ENCODE measurements around the gene ZNRF1. TPM values are rescaled to one million over a fixed set of nuclear protein-coding genes. Genes with fewer than 3 reads are reported as not detected.

The ZNRF1 gene
- total and polyA plus RNA-seq, 2 of the 13 experiments (the other 11 are each of a cell fraction or from before 2014, with no cell fraction given): 43.9 to 58.7 TPM

DNA sequence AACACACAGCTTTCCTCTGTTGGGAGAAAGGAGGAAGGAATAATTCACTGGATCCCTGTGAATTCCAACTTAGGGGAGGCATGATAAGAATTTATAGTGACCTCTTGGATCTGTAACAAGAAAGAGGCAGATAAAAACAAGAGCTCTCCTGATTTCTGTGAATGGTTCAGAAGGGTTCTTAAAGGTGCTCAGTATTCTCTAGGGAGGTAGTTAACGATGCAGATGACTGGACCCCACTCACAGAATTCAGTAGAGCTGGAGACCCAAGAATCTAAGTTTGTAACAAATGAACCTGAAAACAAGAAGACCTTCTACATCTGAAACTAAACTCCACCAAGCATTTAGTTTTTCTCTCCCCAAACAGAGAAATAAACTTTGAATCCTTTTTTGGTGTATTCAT lies 8.6 kb downstream of the ZNRF1 start:
- TF ChIP-seq RARA (CRISPR knock-in tag; IDR thresholded peaks at IDR 0.05) (no peak), ZNF615 (CRISPR knock-in tag; IDR thresholded peaks at IDR 0.05; ENCODE audit: borderline replicate concordance) (no peak), JUND (CRISPR knock-in tag; IDR thresholded peaks at IDR 0.05) (no peak), CENPT (CRISPR knock-in tag; IDR thresholded peaks at IDR 0.05; ENCODE audit: low read depth) (no peak), ZNF670 (CRISPR knock-in tag; IDR thresholded peaks at IDR 0.05; ENCODE audit: borderline replicate concordance) (no peak), MXD4 (CRISPR knock-in tag; IDR thresholded peaks at IDR 0.05) (no peak), THAP11 (CRISPR knock-in tag; IDR thresholded peaks at IDR 0.05) (no peak), ZNF777 (CRISPR knock-in tag; IDR thresholded peaks at IDR 0.05) (no peak), ZNF749 (CRISPR knock-in tag; IDR thresholded peaks at IDR 0.05; ENCODE audit: borderline replicate concordance) (no peak), YEATS2 (CRISPR knock-in tag; IDR thresholded peaks at IDR 0.05; ENCODE audit: borderline replicate concordance) (no peak), CENPX (CRISPR knock-in tag; IDR thresholded peaks at IDR 0.05) (no peak), GZF1 (CRISPR knock-in tag; IDR thresholded peaks at IDR 0.05) (no peak), ZNF619 (CRISPR knock-in tag; IDR thresholded peaks at IDR 0.05) (no peak), MYNN (CRISPR knock-in tag; IDR thresholded peaks at IDR 0.05; ENCODE audit: low read depth) (no peak), ETV6 (CRISPR knock-in tag; conservative IDR thresholded peaks at IDR 0.05) (no peak), RORA (CRISPR knock-in tag; IDR thresholded peaks at IDR 0.05) (no peak)
- TF ChIP-seq, protein P1, sequence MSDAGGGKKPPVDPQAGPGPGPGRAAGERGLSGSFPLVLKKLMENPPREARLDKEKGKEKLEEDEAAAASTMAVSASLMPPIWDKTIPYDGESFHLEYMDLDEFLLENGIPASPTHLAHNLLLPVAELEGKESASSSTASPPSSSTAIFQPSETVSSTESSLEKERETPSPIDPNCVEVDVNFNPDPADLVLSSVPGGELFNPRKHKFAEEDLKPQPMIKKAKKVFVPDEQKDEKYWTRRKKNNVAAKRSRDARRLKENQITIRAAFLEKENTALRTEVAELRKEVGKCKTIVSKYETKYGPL (CRISPR knock-in tag; IDR thresholded peaks at IDR 0.05): no peak
- no peak overlapping the region for H2AFZ ChIP-seq (ENCODE audit: low read length)
- no peak for FAIRE-seq
- ChIA-PET CTCF (ENCODE audit: low intra/inter-chr PET ratio, low total read pairs) (no interaction called here), POLR2A (no interaction called here)
- no peaks in the 10 kb centered on the region for H3K9me3 ChIP-seq (ENCODE audit: low read length)
- H3K36me3 ChIP-seq (replicated peaks in 1 of 2; ENCODE audit: control insufficient read depth in 1 of 2, insufficient read depth in 2 of 2, low read length in 2 of 2): peaks cover 6 to 10% of the 10 kb centered on the region in 2 experiments
- no peak overlapping the region for H3K9ac ChIP-seq (ENCODE audit: insufficient read depth, low read depth, low read length)
- H3K27ac ChIP-seq (ENCODE audit: extremely low read length, insufficient read depth, low read length): no peak overlapping the region
- H3K4me2 ChIP-seq (ENCODE audit: low read depth, low read length): no peak overlapping the region
- peaks cover 67% of the 10 kb centered on the region for H4K20me1 ChIP-seq (ENCODE audit: insufficient read depth, low read length)
- ATAC-seq: no peak
- intact Hi-C loops (cut with micrococcal nuclease; ENCODE audit: unreplicated experiment): no loop called here
- in situ Hi-C loops (cut with HindIII; ENCODE audit: extremely low pct_ligation_motif_present, low pct_unique_long_range_greater_than_20kb): no loop called here
- BruUV-seq (replicated peaks): no TSS peak
- H3K4me1 ChIP-seq (ENCODE audit: insufficient read depth, low read length): peaks cover 56% of the 10 kb centered on the region
- WGBS (ENCODE audit: low lambda C conversion rate): 100% methylated on average over 1 of the region's 1 CpG
- no peak for DNase-seq (ENCODE audit: low spot score)
- no peak overlapping the region for H3K4me3 ChIP-seq (replicated peaks in 1 of 3; ENCODE audit: insufficient read depth in 1 of 3, low read depth in 2 of 3, low read length in 3 of 3)
- H3K27me3 ChIP-seq (ENCODE audit: control insufficient read depth in 1 of 2, insufficient read depth in 2 of 2, low read length in 2 of 2): no peaks in the 10 kb centered on the region
- H3K79me2 ChIP-seq (ENCODE audit: insufficient read depth, low read length): peaks cover 100% of the 10 kb centered on the region

Data from HepG2 (cell line).